Measurements from ENCODE around the gene KCNJ4.
"Not testable (repeated sequence)": the region's sequence is repeated elsewhere in the genome, so short reads cannot be mapped to it uniquely, and the experiment has no call there.

The KCNJ4 gene

GRCh38 chr22:38381371-38381770 is 73.6 kb downstream of the KCNJ4 start:
- not testable (repeated sequence) for H3K36me3 ChIP-seq (ENCODE audit: control insufficient read depth, insufficient read depth, low read length); H3K4me3 ChIP-seq (ENCODE audit: low read depth, low read length); H3K27me3 ChIP-seq (ENCODE audit: control insufficient read depth, insufficient read depth, low read length); H3K9ac ChIP-seq (ENCODE audit: low read depth, low read length); H3K9me3 ChIP-seq (ENCODE audit: control insufficient read depth, insufficient read depth, low read length)
- peaks cover 12% of the 10 kb centered on the region for H3K4me1 ChIP-seq (ENCODE audit: control insufficient read depth, insufficient read depth, low read length)
